NB4 (cell line): ENCODE data around the gene CD1D.
"Not testable (repeated sequence)": the region's sequence is repeated elsewhere in the genome, so short reads cannot be mapped to it uniquely, and the experiment has no call there.

ENCODE experiments used
- DNase-seq: peaks from one replicate; pipeline ENCODE4 v3.0.0; 2010; ENCODE audit warnings: low read depth
- H3K4me3 ChIP-seq: one replicate; pipeline ENCODE4 v1.5.1; 2011; ENCODE audit warnings: mild to moderate bottlenecking, low read depth, low read length, moderate library complexity
- CTCF ChIP-seq: IDR thresholded peaks from one replicate; pipeline ENCODE4 v1.5.1; 2012; ENCODE audit warnings: low read depth, low read length
- MYC ChIP-seq: IDR thresholded peaks from 2 replicates; pipeline ENCODE4 v1.6.1; 2011; ENCODE audit warnings: low read depth, low read length
- POLR2A ChIP-seq: IDR thresholded peaks from 2 replicates; pipeline ENCODE4 v1.6.1; 2011; ENCODE audit warnings: mild to moderate bottlenecking; ENCODE audit not compliant: insufficient read length; ENCODE audit errors: extremely low read depth
- TF ChIP-seq, protein P1 (sequence below): IDR thresholded peaks from 2 replicates; pipeline ENCODE4 v1.6.1; 2011; ENCODE audit warnings: low read depth, low read length

Gene CD1D

DNA sequence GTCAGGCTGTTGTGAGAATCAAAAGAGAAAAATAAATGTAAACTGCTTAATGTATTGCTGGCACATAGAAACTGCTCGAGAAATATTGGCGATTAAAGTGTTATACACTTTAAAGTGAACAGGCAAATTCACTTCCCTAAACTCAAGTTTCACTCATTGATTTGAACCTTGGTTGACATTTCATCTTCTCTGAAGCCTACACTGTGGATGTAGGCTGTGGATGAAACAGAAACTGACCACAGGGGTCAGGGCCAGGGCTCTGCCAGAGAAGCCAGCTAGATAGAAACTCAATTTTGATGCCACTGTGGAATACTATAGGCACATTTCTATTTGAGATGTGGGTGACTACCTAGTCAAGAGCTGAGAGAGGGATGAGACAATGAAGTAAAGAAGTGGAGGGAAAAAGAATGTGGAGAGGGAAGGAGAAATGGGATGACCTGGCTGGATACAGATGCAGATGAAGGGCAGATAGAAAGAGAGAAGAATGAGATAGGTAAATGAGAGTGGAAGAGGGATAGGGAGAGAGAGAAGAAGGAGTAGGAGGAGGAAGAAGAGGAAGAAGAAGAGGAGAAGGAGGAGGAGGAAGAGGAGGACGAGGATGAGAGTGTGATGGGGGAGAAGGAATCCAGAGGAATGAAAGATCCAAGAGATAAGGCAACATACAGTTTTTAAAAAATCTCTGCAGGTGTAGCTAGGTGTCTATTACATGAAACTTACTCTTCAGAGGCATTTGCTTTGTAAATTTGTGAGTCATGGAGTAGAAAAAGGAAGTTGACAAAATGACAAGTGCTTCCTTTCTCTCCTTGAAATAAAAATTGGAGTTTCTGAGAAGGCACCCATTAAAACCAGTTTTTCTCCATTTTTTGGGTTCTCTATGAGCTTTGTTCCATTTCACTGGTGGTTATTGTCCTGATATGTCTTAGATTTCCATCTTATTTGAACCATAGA is 17.4 kb upstream of the CD1D start:
- TF ChIP-seq MYC, result no peak
- TF ChIP-seq, protein P1, sequence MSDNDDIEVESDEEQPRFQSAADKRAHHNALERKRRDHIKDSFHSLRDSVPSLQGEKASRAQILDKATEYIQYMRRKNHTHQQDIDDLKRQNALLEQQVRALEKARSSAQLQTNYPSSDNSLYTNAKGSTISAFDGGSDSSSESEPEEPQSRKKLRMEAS, result no peak
- TF ChIP-seq POLR2A, result no peak
- TF ChIP-seq CTCF, result no peak
- no peak for DNase-seq
- H3K4me3 ChIP-seq, result no peak overlapping the region

DNA sequence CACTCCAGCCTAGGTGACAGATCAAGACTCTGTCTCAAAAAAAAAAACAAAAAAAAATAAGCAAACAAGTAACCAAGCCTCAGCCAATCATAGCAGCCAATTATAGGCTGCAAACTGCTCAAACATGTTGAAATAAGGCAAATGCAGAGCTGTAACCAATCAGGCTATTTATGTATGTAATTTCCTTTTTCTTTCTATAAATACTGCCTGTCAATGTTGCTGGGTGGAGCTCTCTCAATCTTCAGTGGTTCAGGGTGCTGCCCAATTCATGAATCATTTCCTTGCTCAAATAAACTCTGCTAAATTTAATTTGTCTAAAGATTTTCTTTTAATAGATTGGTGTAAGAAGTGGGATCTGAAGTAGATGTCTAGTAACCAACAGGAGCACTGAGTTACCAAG is 11.6 kb upstream of the CD1D start:
- TF ChIP-seq MYC (no peak), POLR2A (no peak), CTCF (no peak)
- TF ChIP-seq, protein P1, result no peak
- no peak for DNase-seq
- H3K4me3 ChIP-seq, result no peak overlapping the region

GRCh38 chr1:158175915-158176314 is 4.8 kb upstream of the CD1D start:
- DNase-seq, result not testable (repeated sequence)

GRCh38 chr1:158176399-158176798 is 4.3 kb upstream of the CD1D start:
- no peak for DNase-seq
- TF ChIP-seq POLR2A (no peak), MYC (no peak), CTCF (no peak)
- TF ChIP-seq, protein P1, result no peak
- no peak overlapping the region for H3K4me3 ChIP-seq

More at GRCh38 chr1:158175915-158176314, 4.8 kb upstream of the CD1D start:
- H3K4me3 ChIP-seq, result not testable (repeated sequence)

DNA sequence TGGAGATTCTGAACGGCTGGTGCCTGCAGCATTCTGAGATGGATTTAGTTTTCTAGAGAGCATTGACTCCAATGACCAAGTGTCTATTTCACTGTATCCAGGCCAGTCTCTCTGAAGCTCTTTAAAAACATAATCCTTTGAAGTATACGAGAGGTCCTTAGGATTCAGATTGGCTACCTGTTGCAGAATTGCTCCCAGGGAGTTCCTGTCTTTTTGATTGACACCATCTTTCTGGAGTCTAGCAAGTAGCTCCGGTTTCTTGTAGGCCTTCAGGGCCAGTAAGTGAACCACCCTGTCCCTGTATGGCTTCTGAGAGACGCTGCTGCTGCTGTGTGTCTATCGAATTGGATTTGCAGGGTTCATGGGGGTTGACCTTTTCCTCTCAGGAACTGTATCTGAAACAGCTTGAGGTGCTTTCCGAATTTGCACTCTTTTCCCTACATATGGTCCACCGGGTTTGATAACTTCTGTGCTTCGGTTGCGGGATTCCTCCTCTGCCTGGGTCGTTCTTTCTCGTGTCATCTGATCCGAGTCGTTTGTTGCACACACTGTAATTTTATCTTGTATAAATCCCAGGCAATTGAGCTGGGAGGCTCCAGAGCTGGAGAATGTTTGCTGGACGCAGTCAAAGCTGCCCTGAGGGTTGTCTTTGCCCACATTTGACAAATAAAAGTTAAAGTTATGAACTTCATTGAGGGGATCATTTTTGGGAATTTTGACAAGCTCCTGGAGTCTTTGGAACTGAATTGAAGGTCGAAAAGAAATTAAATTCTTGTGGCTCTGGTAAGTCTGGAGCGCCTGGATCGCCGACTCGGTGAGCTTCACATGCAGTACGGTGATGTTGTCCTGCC is 3.6 kb upstream of the CD1D start:
- not testable (repeated sequence) for H3K4me3 ChIP-seq, DNase-seq

GRCh38 chr1:158177700-158178450 is 2.8 kb upstream of the CD1D start:
- no peak for DNase-seq
- TF ChIP-seq, protein P1, result no peak
- TF ChIP-seq MYC, result no peak
- H3K4me3 ChIP-seq, result no peak overlapping the region
